GM13976 (cell line): ENCODE data around the gene GPX2.

Source experiments
- DNase-seq: peaks from one replicate; pipeline ENCODE4 v3.0.0; 2012; ENCODE audit warnings: low spot score
- in situ Hi-C: fragments of 300-500 bp; cut with MboI; formaldehyde crosslinking; loops from one replicate; pipeline ENCODE4 v1.12.0; 2022; ENCODE audit warnings: low sequenced_read_pairs, mixed read lengths, inconsistent platforms; ENCODE audit not compliant: unreplicated experiment
- TF ChIP-seq, protein P1 (sequence below): IDR thresholded peaks from 2 replicates; pipeline ENCODE4 v1.5.1; 2012; ENCODE audit warnings: borderline replicate concordance, mild to moderate bottlenecking; ENCODE audit not compliant: insufficient read depth; ENCODE audit errors: extremely low read depth, missing control alignments, control extremely low read depth

GPX2 gene

DNA sequence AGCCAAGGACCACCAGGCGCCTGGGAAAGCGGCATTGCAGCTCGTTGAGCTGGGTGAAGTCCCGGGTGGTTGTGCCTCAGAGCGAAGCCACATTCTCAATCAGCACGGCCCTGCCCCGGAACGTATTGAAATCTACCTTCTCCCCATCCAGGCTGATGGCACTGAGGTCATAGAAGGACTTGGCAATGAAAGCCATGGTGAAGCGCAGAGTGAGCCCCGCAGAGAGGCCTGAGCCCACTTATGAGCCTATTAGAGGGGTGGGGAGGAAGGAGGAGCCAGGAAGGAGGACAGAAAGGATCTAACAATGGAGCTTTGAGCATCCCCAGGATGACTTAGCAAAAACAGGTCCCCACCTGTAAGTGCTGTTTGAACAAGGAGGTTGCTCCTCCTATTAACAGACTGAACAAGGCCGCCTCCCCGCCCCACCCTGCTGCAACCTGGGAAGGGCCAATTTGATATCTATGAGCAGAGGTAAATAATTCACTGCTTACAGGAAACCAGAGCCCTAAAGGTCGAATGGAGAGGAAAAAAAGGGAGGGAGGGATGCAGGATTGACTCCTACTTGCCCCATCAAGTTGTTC lies at the start of gene GPX2:
TSS of gene GPX2 (minus strand) at position 215 of the 581 bp plus-strand sequence. CDS start at position 196, 19 bp downstream.
- no peak for DNase-seq
- TF ChIP-seq, protein P1, sequence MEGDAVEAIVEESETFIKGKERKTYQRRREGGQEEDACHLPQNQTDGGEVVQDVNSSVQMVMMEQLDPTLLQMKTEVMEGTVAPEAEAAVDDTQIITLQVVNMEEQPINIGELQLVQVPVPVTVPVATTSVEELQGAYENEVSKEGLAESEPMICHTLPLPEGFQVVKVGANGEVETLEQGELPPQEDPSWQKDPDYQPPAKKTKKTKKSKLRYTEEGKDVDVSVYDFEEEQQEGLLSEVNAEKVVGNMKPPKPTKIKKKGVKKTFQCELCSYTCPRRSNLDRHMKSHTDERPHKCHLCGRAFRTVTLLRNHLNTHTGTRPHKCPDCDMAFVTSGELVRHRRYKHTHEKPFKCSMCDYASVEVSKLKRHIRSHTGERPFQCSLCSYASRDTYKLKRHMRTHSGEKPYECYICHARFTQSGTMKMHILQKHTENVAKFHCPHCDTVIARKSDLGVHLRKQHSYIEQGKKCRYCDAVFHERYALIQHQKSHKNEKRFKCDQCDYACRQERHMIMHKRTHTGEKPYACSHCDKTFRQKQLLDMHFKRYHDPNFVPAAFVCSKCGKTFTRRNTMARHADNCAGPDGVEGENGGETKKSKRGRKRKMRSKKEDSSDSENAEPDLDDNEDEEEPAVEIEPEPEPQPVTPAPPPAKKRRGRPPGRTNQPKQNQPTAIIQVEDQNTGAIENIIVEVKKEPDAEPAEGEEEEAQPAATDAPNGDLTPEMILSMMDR, result no peak
- in situ Hi-C loops, result no loop called here

DNA sequence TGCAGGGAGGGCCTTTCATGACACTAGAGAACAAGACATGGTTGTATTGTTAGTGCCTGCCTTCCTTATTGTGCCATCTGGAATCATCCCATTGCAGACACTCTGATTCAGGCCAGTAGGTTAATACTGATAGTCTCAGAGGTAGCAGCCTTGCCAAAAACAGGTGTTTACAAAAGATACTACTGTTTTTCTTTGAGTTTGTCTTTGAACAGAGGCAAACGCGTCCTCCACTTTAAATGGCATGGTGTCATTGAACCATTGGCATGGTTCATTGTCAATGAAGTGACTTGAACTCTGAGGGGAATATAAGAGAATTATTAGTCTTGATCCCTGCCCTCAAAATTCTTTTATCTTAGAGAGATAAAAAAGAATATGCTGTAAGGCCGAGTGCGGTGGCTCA lies 48.4 kb upstream of the GPX2 start:
- in situ Hi-C loops, result loop anchor here (10.0 kb wide), 1 partner anchor 174 kb away; no protein-coding TSS in a partner anchor
- no peak for DNase-seq
- TF ChIP-seq, protein P1, result no peak

DNA sequence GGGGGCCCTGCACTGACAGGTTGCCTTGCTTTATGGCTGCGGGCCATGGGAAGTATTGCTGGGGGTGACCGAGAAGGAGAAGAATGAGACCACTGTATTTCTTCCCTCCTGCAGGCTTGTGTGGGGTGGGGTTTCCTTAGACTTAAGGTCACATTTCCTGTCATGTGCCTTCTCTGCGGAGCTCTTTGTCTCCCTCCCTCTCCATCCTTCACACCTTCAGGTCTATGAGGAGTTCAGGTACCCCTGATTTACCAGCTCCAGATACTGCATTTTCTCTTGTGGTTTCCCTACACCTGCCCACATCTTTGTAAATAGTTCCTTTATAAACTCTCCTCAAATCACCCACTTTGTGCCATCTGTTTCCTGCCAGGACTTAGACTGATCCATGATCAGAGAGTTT lies 47.8 kb upstream of the GPX2 start:
- in situ Hi-C loops, result loop anchor here (10.0 kb wide), 1 partner anchor 175 kb away; no protein-coding TSS in a partner anchor
- no peak for DNase-seq
- TF ChIP-seq, protein P1, result no peak

DNA sequence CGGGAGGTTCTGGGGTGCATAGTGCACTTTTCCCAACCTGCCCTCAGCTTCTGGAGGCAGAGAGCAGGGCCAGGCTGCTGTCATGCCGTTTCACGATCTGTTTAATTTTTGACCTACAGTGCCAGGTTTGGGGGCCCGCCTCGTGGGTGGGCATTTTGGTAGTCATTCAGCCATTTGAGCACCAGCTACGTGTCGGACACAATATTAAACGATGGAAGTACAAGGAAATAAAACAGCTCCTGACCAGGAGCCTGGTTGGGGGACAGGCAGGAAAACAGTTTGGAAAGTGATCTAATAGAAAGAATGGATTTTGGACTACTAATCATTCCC lies 44.9 kb upstream of the GPX2 start:
- in situ Hi-C loops, result no loop called here
- TF ChIP-seq, protein P1, result no peak
- no peak for DNase-seq

DNA sequence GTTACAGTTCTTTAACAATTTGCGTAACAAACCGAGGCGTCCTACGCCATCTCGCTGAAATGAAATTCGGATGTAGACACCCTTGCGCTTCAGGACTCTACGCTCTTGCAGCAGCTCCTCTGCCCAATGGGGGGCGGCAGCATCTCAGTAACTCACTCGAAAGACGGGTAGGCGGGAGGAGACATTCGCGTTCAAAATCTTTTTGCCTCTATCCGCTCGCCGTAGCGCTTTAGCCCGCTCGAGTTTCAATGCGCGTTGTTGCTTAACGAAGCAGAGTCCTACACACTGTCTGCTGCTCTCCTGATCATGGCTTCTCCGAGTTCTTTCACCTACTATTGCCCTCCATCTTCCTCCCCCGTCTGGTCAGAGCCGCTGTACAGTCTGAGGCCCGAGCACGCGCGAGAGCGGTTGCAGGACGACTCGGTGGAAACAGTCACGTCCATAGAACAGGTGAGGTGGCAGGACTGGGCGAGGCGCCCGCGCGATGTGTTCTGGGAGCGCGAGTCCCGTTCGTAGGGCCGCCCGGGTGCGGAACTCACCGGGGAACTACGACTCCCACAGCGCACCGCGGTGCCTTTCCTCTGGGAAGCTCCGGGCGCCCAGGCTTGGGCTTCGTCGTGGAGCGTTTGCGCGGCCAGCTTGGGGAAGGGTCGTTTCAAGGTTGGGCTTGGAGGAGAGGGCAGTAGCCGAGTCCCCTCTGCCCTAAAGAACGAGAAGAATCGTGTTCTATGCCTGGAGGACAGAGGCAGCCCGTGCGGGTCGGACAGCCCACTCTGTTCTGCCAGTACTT lies 44.3 kb upstream of the GPX2 start, which contains the start of gene FNTB:
TSS of gene FNTB (plus strand) at position 248 of the 790 bp plus-strand sequence. CDS start at position 307, 59 bp downstream.
- TF ChIP-seq, protein P1, result peak; percentile 97
- in situ Hi-C loops, result no loop called here

DNA sequence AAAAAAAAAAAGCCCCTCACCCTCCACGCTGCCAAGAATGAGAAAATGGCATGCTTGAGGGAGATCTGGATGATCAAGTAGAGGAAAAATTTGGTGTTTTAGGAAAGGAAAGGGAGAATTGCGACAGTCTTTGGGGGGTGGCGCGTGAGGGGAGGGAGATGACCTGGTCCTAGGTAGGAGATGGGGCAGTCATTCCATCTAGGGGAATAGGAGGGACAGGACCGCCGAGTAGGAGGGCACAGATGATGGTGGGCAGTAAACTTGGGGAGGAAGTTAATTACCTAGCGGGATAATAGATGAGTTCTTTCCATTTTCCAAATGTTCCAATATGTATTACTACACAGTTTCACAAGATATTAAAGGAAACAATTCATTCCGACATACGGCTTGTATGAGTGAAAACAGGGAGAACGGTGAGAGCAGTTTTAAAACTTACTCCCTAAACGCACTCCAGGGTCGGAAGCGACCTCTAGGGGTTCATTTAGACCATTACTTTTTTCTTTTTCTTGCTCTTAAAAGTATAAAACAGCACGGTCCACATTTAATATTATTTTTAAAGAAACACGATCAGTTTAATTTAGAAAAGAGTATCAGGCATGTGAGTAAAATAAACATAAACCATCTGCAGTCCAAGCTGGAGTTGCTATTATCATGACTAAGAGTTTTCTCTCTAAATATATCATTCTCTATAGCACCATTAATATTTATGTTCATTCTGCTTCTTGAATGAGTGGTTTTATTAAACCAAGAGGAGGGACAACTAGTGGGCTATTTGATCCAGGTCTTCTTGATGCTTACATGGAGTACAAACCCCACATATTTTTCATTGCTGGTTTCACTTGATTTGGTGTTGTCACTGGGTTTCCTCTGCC lies 41.1 kb upstream of the GPX2 start:
- TF ChIP-seq, protein P1, result peak; percentile 54
- in situ Hi-C loops, result no loop called here
- peak; percentile 62 for DNase-seq

More for the DNA sequence above, 44.3 kb upstream of the GPX2 start, which contains the start of gene FNTB:
- peak; percentile 94 for DNase-seq
